K562 (cell line): ENCODE data around the gene RBP3. TPM values are rescaled to one million over a fixed set of nuclear protein-coding genes. Genes with fewer than 3 reads are reported as not detected.
A peak's percentile ranks its signal among the peaks of the same experiment; 100 is the strongest.

ENCODE experiments used
- ARID1B ChIP-seq: fragments of 450-650 bp; IDR thresholded peaks from 2 replicates; pipeline ENCODE4 v1.6.1; 2016; ENCODE audit warnings: antibody characterized with exemption, mild to moderate bottlenecking, inconsistent platforms
- BCOR ChIP-seq: fragments of 450-650 bp; IDR thresholded peaks from 2 replicates; pipeline ENCODE4 v1.6.1; 2016
- CBX1 ChIP-seq: sonication (generic); IDR thresholded peaks from 2 replicates; pipeline ENCODE4 v1.6.1; 2016; ENCODE audit warnings: antibody characterized with exemption, low read depth, mild to moderate bottlenecking
- CCAR2 ChIP-seq: fragments of 200-400 bp; formaldehyde crosslinking; IDR thresholded peaks from 2 replicates; pipeline ENCODE4 v1.6.1; 2017; ENCODE audit warnings: mild to moderate bottlenecking, low read depth, low read length
- ETV1 ChIP-seq: fragments of 450-650 bp; conservative IDR thresholded peaks from 2 replicates; pipeline ENCODE4 v1.6.1; 2016; ENCODE audit warnings: missing genetic modification characterization, control low read depth, low read depth, missing compliant biosample characterization
- LARP7 ChIP-seq: fragments of 450-650 bp; IDR thresholded peaks from 2 replicates; pipeline ENCODE4 v1.6.1; 2016
- PRMT5 ChIP-seq: sonication (generic); formaldehyde crosslinking; IDR thresholded peaks from 2 replicates; pipeline ENCODE4 v1.5.0; 2020; ENCODE audit warnings: missing genetic modification reagents
- PTRF ChIP-seq: fragments of 450-650 bp; IDR thresholded peaks from 2 replicates; pipeline ENCODE4 v1.6.1; 2016; ENCODE audit warnings: mild to moderate bottlenecking, missing genetic modification characterization, missing compliant biosample characterization
- RBFOX2 ChIP-seq: fragments of 200-400 bp; formaldehyde crosslinking; IDR thresholded peaks from 2 replicates; pipeline ENCODE4 v1.6.1; 2017; ENCODE audit warnings: low read depth, mild to moderate bottlenecking, low read length, moderate library complexity
- RBM22 ChIP-seq: fragments of 200-400 bp; formaldehyde crosslinking; IDR thresholded peaks from 2 replicates; pipeline ENCODE4 v1.6.1; 2018; ENCODE audit warnings: low read length, low read depth; ENCODE audit not compliant: poor library complexity, severe bottlenecking
- RBM25 ChIP-seq: fragments of 200-400 bp; formaldehyde crosslinking; IDR thresholded peaks from 2 replicates; pipeline ENCODE4 v1.6.1; 2018; ENCODE audit warnings: low read length, low read depth, moderate library complexity; ENCODE audit not compliant: severe bottlenecking
- RCOR1 ChIP-seq, 2 experiments: IDR thresholded peaks; 2 replicates each; pipeline ENCODE4 v1.6.1; 2012; ENCODE audit warnings: low read depth in 2 of 2, low read length in 2 of 2, borderline replicate concordance in 1 of 2, improper control_type of control experiment in 1 of 2
- REST ChIP-seq, 2 experiments: fragments of 450-650 bp; formaldehyde crosslinking in 1 of 2; IDR thresholded peaks; 2 replicates each; pipeline versions ENCODE4 v1.4.0 to v1.6.1; 2014 to 2020; ENCODE audit warnings: mild to moderate bottlenecking in 2 of 2, borderline replicate concordance in 1 of 2, low read depth in 1 of 2
- RFX1 ChIP-seq: fragments of 450-650 bp; IDR thresholded peaks from 2 replicates; pipeline ENCODE4 v1.6.1; 2016; ENCODE audit warnings: mild to moderate bottlenecking, moderate library complexity
- XRCC3 ChIP-seq: fragments of 450-650 bp; IDR thresholded peaks from 2 replicates; pipeline ENCODE4 v1.6.1; 2017; ENCODE audit warnings: mild to moderate bottlenecking, moderate library complexity
- ZFPM2 ChIP-seq: fragments of 250-450 bp; sonication (Bioruptor Pico); IDR thresholded peaks from 2 replicates; pipeline ENCODE4 v1.5.1; 2022; ENCODE audit warnings: mild to moderate bottlenecking
- ZNF212 ChIP-seq: fragments of 450-650 bp; formaldehyde crosslinking; IDR thresholded peaks from 2 replicates; pipeline ENCODE4 v1.4.0; 2020; ENCODE audit warnings: mild to moderate bottlenecking
- ZNF551 ChIP-seq: fragments of 250-450 bp; sonication (Bioruptor Pico); IDR thresholded peaks from 2 replicates; pipeline ENCODE4 v1.5.0; 2021; ENCODE audit warnings: mild to moderate bottlenecking, moderate library complexity
- ZNF589 ChIP-seq: fragments of 200-800 bp; sonication (Bioruptor generic); IDR thresholded peaks from 2 replicates; pipeline ENCODE4 v1.6.1; 2016; ENCODE audit warnings: low read depth, missing genetic modification characterization, missing compliant biosample characterization
- polyA plus RNA-seq, 8 experiments: library from polyadenylated mRNA; depleted of rRNA in 4 of 8; stranded (reverse) in 5 of 8; unstranded in 3 of 8; fragments of >200 nt; fragmentation: Nextera tagmentation in 2 of 8; fragmentation: Illumina TruSeq in 1 of 8; extraction: Ambion mirVana in 2 of 8; extraction: Trizol in 1 of 8; gene quantifications; 2 replicates each; pipeline versions ENCODE4 v1.2.1 to v1.2.3, GENCODE V29; 2011 to 2014; ENCODE audit warnings: inconsistent platforms in 1 of 8, missing spikeins in 1 of 8
- total RNA-seq, 7 experiments: library from RNA; depleted of rRNA in 6 of 7; stranded (reverse); fragments of >200 nt in 6 of 7; fragmentation: Illumina TruSeq in 2 of 7; extraction: Trizol in 2 of 7; gene quantifications; 2 replicates each; pipeline versions ENCODE4 v1.2.1 to v1.2.3, GENCODE V29; 2011 to 2021; ENCODE audit warnings: low replicate concordance in 1 of 7
- TF ChIP-seq, protein P1 (sequence below): fragments of 450-650 bp; IDR thresholded peaks from 2 replicates; pipeline ENCODE4 v1.6.1; 2018; ENCODE audit warnings: mild to moderate bottlenecking, low read depth; ENCODE audit not compliant: partially characterized antibody

RBP3 gene
- total and polyA plus RNA-seq, 9 of the 15 experiments (the other 6 are each of a cell fraction or from before 2014, with no cell fraction given): not detected

- TF ChIP-seq RCOR1 (IDR thresholded peaks at IDR 0.05; ENCODE audit: borderline replicate concordance in 1 of 2, low read depth in 2 of 2, low read length in 2 of 2) (peak in 1 of 2 experiments; percentile 67; a peak in 2 of 4 replicates), PTRF (tag) (peak; percentile 30; the same call in 1 of the 2 replicates), RFX1 (no peak), RBFOX2 (peak; percentile 58), REST (IDR thresholded peaks at IDR 0.05; ENCODE audit: borderline replicate concordance) (no peak), REST (CRISPR knock-in tag; IDR thresholded peaks at IDR 0.05; ENCODE audit: low read depth) (no peak), RBM22 (no peak), CBX1 (no peak), LARP7 (0 out of 2 replicates have a peak, but pooled peaks have one; percentile 11), RBM25 (no peak), CCAR2 (no peak), ZNF589 (CRISPR knock-in tag) (no peak), ZFPM2 (no peak), BCOR (peak; percentile 21; the same call in 1 of the 2 replicates), ZNF551 (CRISPR knock-in tag) (no peak), XRCC3 (no peak), PRMT5 (CRISPR knock-in tag) (no peak), ZNF212 (CRISPR knock-in tag) (no peak), ARID1B (peak; percentile 87), ETV1 (tag) (peak; percentile 45)
- TF ChIP-seq, protein P1, sequence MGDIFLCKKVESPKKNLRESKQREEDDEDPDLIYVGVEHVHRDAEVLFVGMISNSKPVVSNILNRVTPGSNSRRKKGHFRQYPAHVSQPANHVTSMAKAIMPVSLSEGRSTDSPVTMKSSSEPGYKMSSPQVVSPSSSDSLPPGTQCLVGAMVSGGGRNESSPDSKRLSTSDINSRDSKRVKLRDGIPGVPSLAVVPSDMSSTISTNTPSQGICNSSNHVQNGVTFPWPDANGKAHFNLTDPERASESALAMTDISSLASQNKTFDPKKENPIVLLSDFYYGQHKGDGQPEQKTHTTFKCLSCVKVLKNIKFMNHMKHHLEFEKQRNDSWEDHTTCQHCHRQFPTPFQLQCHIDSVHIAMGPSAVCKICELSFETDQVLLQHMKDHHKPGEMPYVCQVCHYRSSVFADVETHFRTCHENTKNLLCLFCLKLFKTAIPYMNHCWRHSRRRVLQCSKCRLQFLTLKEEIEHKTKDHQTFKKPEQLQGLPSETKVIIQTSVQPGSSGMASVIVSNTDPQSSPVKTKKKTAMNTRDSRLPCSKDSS: no peak
Observed at GRCh38 chr10:47336387-47337134, 11.6 kb upstream of the RBP3 start (continued).
